Jurkat, Clone E6-1 (cell line): ENCODE results near the gene UBR3.

Source experiments
- DNase-seq: peaks from one replicate; pipeline ENCODE4 v3.0.0-alpha.2; 2011; ENCODE audit warnings: low read depth, low spot score
- H3K4me3 ChIP-seq: 2 replicates; pipeline ENCODE4 v1.5.1; 2011; ENCODE audit warnings: mild to moderate bottlenecking, low read length, control low read depth, moderate library complexity

Gene UBR3

GRCh38 chr2:170073288-170073687, 246.0 kb downstream of the UBR3 start:
- DNase-seq = no peak
- no peak overlapping the region for H3K4me3 ChIP-seq

GRCh38 chr2:170076189-170076588, 248.9 kb downstream of the UBR3 start:
- no peak overlapping the region for H3K4me3 ChIP-seq
- no peak for DNase-seq

GRCh38 chr2:170077830-170078569, 250.7 kb downstream of the UBR3 start:
- no peak for DNase-seq
- no peak overlapping the region for H3K4me3 ChIP-seq

GRCh38 chr2:170084820-170085491, 257.7 kb downstream of the UBR3 start:
- no peak for DNase-seq
- H3K4me3 ChIP-seq = no peak overlapping the region

GRCh38 chr2:170086117-170086688, 258.9 kb downstream of the UBR3 start:
- DNase-seq = no peak
- no peak overlapping the region for H3K4me3 ChIP-seq

- no peak overlapping the region for H3K4me3 ChIP-seq
Observed at GRCh38 chr2:170086751-170087412, 259.6 kb downstream of the UBR3 start.

GRCh38 chr2:170087413-170087793, 260.1 kb downstream of the UBR3 start:
- no peak for DNase-seq
- H3K4me3 ChIP-seq = no peak overlapping the region

More at GRCh38 chr2:170086751-170087412, 259.6 kb downstream of the UBR3 start:
- no peak for DNase-seq

- no peak overlapping the region for H3K4me3 ChIP-seq
- no peak for DNase-seq
Observed at GRCh38 chr2:170088776-170089175, 261.5 kb downstream of the UBR3 start.

- DNase-seq = no peak
- H3K4me3 ChIP-seq = no peak overlapping the region
Observed at GRCh38 chr2:170090229-170090628, 263.0 kb downstream of the UBR3 start.

- no peak for DNase-seq
Observed at GRCh38 chr2:170091436-170091835, 264.2 kb downstream of the UBR3 start.

GRCh38 chr2:170092436-170093060, 265.3 kb downstream of the UBR3 start:
- no peak for DNase-seq

More at GRCh38 chr2:170091436-170091835, 264.2 kb downstream of the UBR3 start:
- H3K4me3 ChIP-seq = no peak overlapping the region

GRCh38 chr2:170095380-170095779, 268.1 kb downstream of the UBR3 start:
- no peak for DNase-seq
- no peak overlapping the region for H3K4me3 ChIP-seq

More at GRCh38 chr2:170092436-170093060, 265.3 kb downstream of the UBR3 start:
- no peak overlapping the region for H3K4me3 ChIP-seq

- H3K4me3 ChIP-seq = no peak overlapping the region
- no peak for DNase-seq
Observed at GRCh38 chr2:170098626-170099312, 271.5 kb downstream of the UBR3 start.

GRCh38 chr2:170101789-170102188, 274.5 kb downstream of the UBR3 start:
- DNase-seq = no peak
- no peak overlapping the region for H3K4me3 ChIP-seq

GRCh38 chr2:170106102-170106840, 279.0 kb downstream of the UBR3 start:
- DNase-seq = no peak
- no peak overlapping the region for H3K4me3 ChIP-seq

- DNase-seq = no peak
- H3K4me3 ChIP-seq = no peak overlapping the region
Observed at GRCh38 chr2:170113168-170113894, 286.1 kb downstream of the UBR3 start.

GRCh38 chr2:170115501-170116229, 288.4 kb downstream of the UBR3 start:
- H3K4me3 ChIP-seq = no peak overlapping the region
- DNase-seq = no peak
